IPS-15b (cell line): ENCODE results near the gene DHX32.
"Not testable (repeated sequence)": the region's sequence is repeated elsewhere in the genome, so short reads cannot be mapped to it uniquely, and the experiment has no call there.

ENCODE experiments used
- H3K27me3 ChIP-seq: one replicate; pipeline ENCODE4 v1.6.1; 2013; ENCODE audit warnings: low read length; ENCODE audit not compliant: control insufficient read depth, insufficient read depth
- H3K36me3 ChIP-seq: one replicate; pipeline ENCODE4 v1.6.1; 2013; ENCODE audit warnings: low read length; ENCODE audit not compliant: control insufficient read depth, insufficient read depth
- H3K4me1 ChIP-seq: one replicate; pipeline ENCODE4 v1.6.1; 2013; ENCODE audit warnings: mild to moderate bottlenecking, low read length; ENCODE audit not compliant: control insufficient read depth, insufficient read depth
- H3K4me3 ChIP-seq: one replicate; pipeline ENCODE4 v1.5.1; 2013; ENCODE audit warnings: low read depth, low read length
- H3K9ac ChIP-seq: one replicate; pipeline ENCODE4 v1.6.1; 2013; ENCODE audit warnings: low read depth, mild to moderate bottlenecking, low read length
- H3K9me3 ChIP-seq: one replicate; pipeline ENCODE4 v1.6.1; 2013; ENCODE audit warnings: mild to moderate bottlenecking, low read length; ENCODE audit not compliant: control insufficient read depth, insufficient read depth

DHX32 gene

GRCh38 chr10:125889441-125889840, 8.3 kb upstream of the DHX32 start:
- peaks cover 13% of the 10 kb centered on the region for H3K4me1 ChIP-seq
- H3K9ac ChIP-seq, H3K27me3 ChIP-seq, H3K4me3 ChIP-seq, H3K36me3 ChIP-seq, H3K9me3 ChIP-seq: not testable (repeated sequence)

GRCh38 chr10:125886914-125887512, 5.9 kb upstream of the DHX32 start:
- Histone ChIP-seq H3K9ac (no peak overlapping the region), H3K9me3 (no peaks in the 10 kb centered on the region), H3K27me3 (no peaks in the 10 kb centered on the region), H3K4me1 (peaks cover 5% of the 10 kb centered on the region), H3K4me3 (no peak overlapping the region), H3K36me3 (no peaks in the 10 kb centered on the region)

- Histone ChIP-seq H3K27me3 (no peaks in the 10 kb centered on the region), H3K4me1 (peaks cover 15% of the 10 kb centered on the region), H3K36me3 (no peaks in the 10 kb centered on the region), H3K4me3 (no peak overlapping the region), H3K9ac (no peak overlapping the region), H3K9me3 (no peaks in the 10 kb centered on the region)
Measured at GRCh38 chr10:125883211-125883610, 2.1 kb upstream of the DHX32 start.

- Histone ChIP-seq H3K9me3 (no peaks in the 10 kb centered on the region), H3K4me3 (no peak overlapping the region), H3K27me3 (no peaks in the 10 kb centered on the region), H3K36me3 (no peaks in the 10 kb centered on the region), H3K4me1 (peaks cover 15% of the 10 kb centered on the region), H3K9ac (no peak overlapping the region)
Measured at GRCh38 chr10:125882596-125882995, 1.5 kb upstream of the DHX32 start.

GRCh38 chr10:125880719-125881118, 373 bp downstream of the DHX32 start:
- Histone ChIP-seq H3K4me3 (peak overlapping the region; percentile 15), H3K27me3 (no peaks in the 10 kb centered on the region), H3K9ac (peak overlapping the region; percentile 38), H3K4me1 (peaks cover 15% of the 10 kb centered on the region), H3K9me3 (peaks cover 8% of the 10 kb centered on the region), H3K36me3 (no peaks in the 10 kb centered on the region)

GRCh38 chr10:125878957-125879835, 1.9 kb downstream of the DHX32 start:
- Histone ChIP-seq H3K4me3 (no peak overlapping the region), H3K36me3 (no peaks in the 10 kb centered on the region), H3K4me1 (peaks cover 15% of the 10 kb centered on the region), H3K9me3 (peaks cover 10% of the 10 kb centered on the region), H3K27me3 (no peaks in the 10 kb centered on the region), H3K9ac (no peak overlapping the region)

- Histone ChIP-seq H3K4me3 (no peak overlapping the region), H3K27me3 (no peaks in the 10 kb centered on the region), H3K4me1 (peaks cover 5% of the 10 kb centered on the region), H3K9me3 (peaks cover 7% of the 10 kb centered on the region), H3K36me3 (no peaks in the 10 kb centered on the region), H3K9ac (no peak overlapping the region)
Measured at GRCh38 chr10:125871338-125871737, 9.8 kb downstream of the DHX32 start.

GRCh38 chr10:125868372-125868975, 12.6 kb downstream of the DHX32 start:
- Histone ChIP-seq H3K27me3 (no peaks in the 10 kb centered on the region), H3K36me3 (no peaks in the 10 kb centered on the region), H3K9me3 (no peaks in the 10 kb centered on the region), H3K9ac (no peak overlapping the region), H3K4me3 (no peak overlapping the region), H3K4me1 (peaks cover 5% of the 10 kb centered on the region)

- H3K4me1 ChIP-seq = peaks cover 5% of the 10 kb centered on the region
- no peak overlapping the region for H3K4me3 ChIP-seq
- no peaks in the 10 kb centered on the region for H3K9me3 ChIP-seq
- H3K9ac ChIP-seq = no peak overlapping the region
- no peaks in the 10 kb centered on the region for H3K36me3 ChIP-seq
- H3K27me3 ChIP-seq = no peaks in the 10 kb centered on the region
Measured at GRCh38 chr10:125866421-125867029, 14.6 kb downstream of the DHX32 start.

- no peaks in the 10 kb centered on the region for H3K27me3 ChIP-seq
- H3K4me1 ChIP-seq = no peaks in the 10 kb centered on the region
- H3K9ac ChIP-seq = no peak overlapping the region
- no peaks in the 10 kb centered on the region for H3K9me3 ChIP-seq
- no peaks in the 10 kb centered on the region for H3K36me3 ChIP-seq
- H3K4me3 ChIP-seq = no peak overlapping the region
Measured at GRCh38 chr10:125865120-125865519, 16.0 kb downstream of the DHX32 start.

- Histone ChIP-seq H3K9ac (no peak overlapping the region), H3K36me3 (no peaks in the 10 kb centered on the region), H3K4me3 (no peak overlapping the region), H3K4me1 (peaks cover 2% of the 10 kb centered on the region), H3K27me3 (no peaks in the 10 kb centered on the region), H3K9me3 (no peaks in the 10 kb centered on the region)
Measured at GRCh38 chr10:125859128-125859817, 21.8 kb downstream of the DHX32 start.
